ENCODE results near the gene BANK1.

DNA sequence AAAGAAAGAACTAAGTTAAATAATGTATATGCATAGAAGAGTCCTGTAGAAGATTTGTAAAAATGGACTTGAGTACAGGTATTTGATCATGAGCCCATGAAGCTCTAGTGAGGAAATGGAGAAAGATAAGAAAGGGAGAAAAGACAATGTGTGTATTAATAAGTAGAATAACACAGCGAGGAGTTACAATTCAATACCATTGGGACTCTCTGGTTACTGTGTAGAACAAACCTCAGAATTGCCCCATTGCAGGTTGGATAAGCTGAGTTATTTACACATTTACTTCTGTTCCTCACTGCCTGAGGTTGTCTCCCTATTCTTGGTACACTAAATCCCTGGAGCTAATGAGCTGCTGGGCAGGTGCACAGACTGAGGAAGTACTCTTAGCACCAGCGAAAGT, 33.3 kb downstream of the BANK1 start:
- TF ChIP-seq CEBPB (IDR thresholded peaks at IDR 0.05; ENCODE audit: low read depth, low read length) (no peak), RCOR1 (IDR thresholded peaks at IDR 0.05; ENCODE audit: insufficient replicate concordance, low read length) (no peak), POLR2A (IDR thresholded peaks at IDR 0.05; ENCODE audit: low read depth, low read length) (no peak), NFE2L2 (IDR thresholded peaks at IDR 0.05; ENCODE audit: low read depth, low read length) (no peak), FOS (IDR thresholded peaks at IDR 0.05; ENCODE audit: low read depth, low read length) (no peak), RFX5 (IDR thresholded peaks at IDR 0.05; ENCODE audit: low read depth, low read length) (no peak), BHLHE40 (IDR thresholded peaks at IDR 0.05; ENCODE audit: low read depth, low read length) (no peak), MXI1 (IDR thresholded peaks at IDR 0.05; ENCODE audit: borderline replicate concordance, low read depth, low read length) (no peak)
- TF ChIP-seq, protein P1, sequence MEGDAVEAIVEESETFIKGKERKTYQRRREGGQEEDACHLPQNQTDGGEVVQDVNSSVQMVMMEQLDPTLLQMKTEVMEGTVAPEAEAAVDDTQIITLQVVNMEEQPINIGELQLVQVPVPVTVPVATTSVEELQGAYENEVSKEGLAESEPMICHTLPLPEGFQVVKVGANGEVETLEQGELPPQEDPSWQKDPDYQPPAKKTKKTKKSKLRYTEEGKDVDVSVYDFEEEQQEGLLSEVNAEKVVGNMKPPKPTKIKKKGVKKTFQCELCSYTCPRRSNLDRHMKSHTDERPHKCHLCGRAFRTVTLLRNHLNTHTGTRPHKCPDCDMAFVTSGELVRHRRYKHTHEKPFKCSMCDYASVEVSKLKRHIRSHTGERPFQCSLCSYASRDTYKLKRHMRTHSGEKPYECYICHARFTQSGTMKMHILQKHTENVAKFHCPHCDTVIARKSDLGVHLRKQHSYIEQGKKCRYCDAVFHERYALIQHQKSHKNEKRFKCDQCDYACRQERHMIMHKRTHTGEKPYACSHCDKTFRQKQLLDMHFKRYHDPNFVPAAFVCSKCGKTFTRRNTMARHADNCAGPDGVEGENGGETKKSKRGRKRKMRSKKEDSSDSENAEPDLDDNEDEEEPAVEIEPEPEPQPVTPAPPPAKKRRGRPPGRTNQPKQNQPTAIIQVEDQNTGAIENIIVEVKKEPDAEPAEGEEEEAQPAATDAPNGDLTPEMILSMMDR (conservative IDR thresholded peaks at IDR 0.05; ENCODE audit: low read depth, low read length), result no peak
- TF ChIP-seq, protein P2, sequence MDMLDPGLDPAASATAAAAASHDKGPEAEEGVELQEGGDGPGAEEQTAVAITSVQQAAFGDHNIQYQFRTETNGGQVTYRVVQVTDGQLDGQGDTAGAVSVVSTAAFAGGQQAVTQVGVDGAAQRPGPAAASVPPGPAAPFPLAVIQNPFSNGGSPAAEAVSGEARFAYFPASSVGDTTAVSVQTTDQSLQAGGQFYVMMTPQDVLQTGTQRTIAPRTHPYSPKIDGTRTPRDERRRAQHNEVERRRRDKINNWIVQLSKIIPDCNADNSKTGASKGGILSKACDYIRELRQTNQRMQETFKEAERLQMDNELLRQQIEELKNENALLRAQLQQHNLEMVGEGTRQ (IDR thresholded peaks at IDR 0.05; ENCODE audit: low read depth, low read length), result no peak
